Measurements from ENCODE around the gene LRRC59. TPM values are rescaled to one million over a fixed set of nuclear protein-coding genes. Genes with fewer than 3 reads are reported as not detected.
"Not testable (repeated sequence)": the region's sequence is repeated elsewhere in the genome, so short reads cannot be mapped to it uniquely, and the experiment has no call there.

LRRC59 gene
- total RNA-seq, 1 donor from 2014 or later = 75.3 TPM

GRCh38 chr17:50344731-50345365 is 52.5 kb downstream of the LRRC59 start:
- Mint-ChIP-seq H3K36me3 (no peaks in the 10 kb centered on the region), H3K4me3 (peak overlapping the region; percentile 85), H3K27me3 (peaks cover 3% of the 10 kb centered on the region), H3K9me3 (no peaks in the 10 kb centered on the region), H3K4me1 (ENCODE audit: unreplicated experiment) (peaks cover 12% of the 10 kb centered on the region), H3K27ac (peak overlapping the region; percentile 55)
- no peak for TF ChIP-seq CTCF (conservative IDR thresholded peaks at IDR 0.05)
- no peak for DNase-seq (ENCODE audit: extremely low spot score, unreplicated experiment)

GRCh38 chr17:50339381-50339780 is 57.9 kb downstream of the LRRC59 start:
- peaks cover 5% of the 10 kb centered on the region for H3K9me3 Mint-ChIP-seq
- no peak overlapping the region for H3K27ac Mint-ChIP-seq

GRCh38 chr17:50338645-50339044 is 58.7 kb downstream of the LRRC59 start:
- no peak for DNase-seq (ENCODE audit: extremely low spot score, unreplicated experiment)
- Mint-ChIP-seq H3K4me1 (ENCODE audit: unreplicated experiment) (no peaks in the 10 kb centered on the region), H3K36me3 (no peaks in the 10 kb centered on the region), H3K27me3 (no peaks in the 10 kb centered on the region), H3K27ac (no peak overlapping the region), H3K9me3 (peaks cover 5% of the 10 kb centered on the region), H3K4me3 (no peak overlapping the region)
- TF ChIP-seq CTCF (conservative IDR thresholded peaks at IDR 0.05) = no peak

More at GRCh38 chr17:50339381-50339780, 57.9 kb downstream of the LRRC59 start:
- H3K27me3 Mint-ChIP-seq = no peaks in the 10 kb centered on the region
- TF ChIP-seq CTCF (conservative IDR thresholded peaks at IDR 0.05) = no peak
- no peak for DNase-seq (ENCODE audit: extremely low spot score, unreplicated experiment)
- no peaks in the 10 kb centered on the region for H3K36me3 Mint-ChIP-seq
- H3K4me3 Mint-ChIP-seq = no peak overlapping the region
- no peaks in the 10 kb centered on the region for H3K4me1 Mint-ChIP-seq (ENCODE audit: unreplicated experiment)

- no peak for DNase-seq (ENCODE audit: extremely low spot score, unreplicated experiment)
Measured at GRCh38 chr17:50337956-50338355, 59.4 kb downstream of the LRRC59 start.

GRCh38 chr17:50333291-50334057 is 63.8 kb downstream of the LRRC59 start:
- not testable (repeated sequence) for H3K27me3 Mint-ChIP-seq; DNase-seq (ENCODE audit: extremely low spot score, unreplicated experiment); H3K4me3 Mint-ChIP-seq

More at GRCh38 chr17:50337956-50338355, 59.4 kb downstream of the LRRC59 start:
- no peak for TF ChIP-seq CTCF (conservative IDR thresholded peaks at IDR 0.05)
- no peaks in the 10 kb centered on the region for H3K27me3 Mint-ChIP-seq
- no peaks in the 10 kb centered on the region for H3K36me3 Mint-ChIP-seq
- no peaks in the 10 kb centered on the region for H3K4me1 Mint-ChIP-seq (ENCODE audit: unreplicated experiment)
- H3K4me3 Mint-ChIP-seq = no peak overlapping the region
- no peak overlapping the region for H3K27ac Mint-ChIP-seq
- H3K9me3 Mint-ChIP-seq = peaks cover 5% of the 10 kb centered on the region

GRCh38 chr17:50332196-50332595 is 65.1 kb downstream of the LRRC59 start:
- Mint-ChIP-seq H3K4me3 (no peak overlapping the region), H3K36me3 (no peaks in the 10 kb centered on the region), H3K4me1 (ENCODE audit: unreplicated experiment) (peaks cover 4% of the 10 kb centered on the region), H3K27me3 (no peaks in the 10 kb centered on the region), H3K9me3 (no peaks in the 10 kb centered on the region), H3K27ac (no peak overlapping the region)
- no peak for DNase-seq (ENCODE audit: extremely low spot score, unreplicated experiment)
- TF ChIP-seq CTCF (conservative IDR thresholded peaks at IDR 0.05) = no peak

More at GRCh38 chr17:50333291-50334057, 63.8 kb downstream of the LRRC59 start:
- H3K4me1 Mint-ChIP-seq (ENCODE audit: unreplicated experiment); H3K36me3 Mint-ChIP-seq; H3K9me3 Mint-ChIP-seq: not testable (repeated sequence)
- H3K27ac Mint-ChIP-seq = peak overlapping the region; percentile 16
